Effector CD8-positive, alpha-beta T cell (primary cell): ENCODE results near the gene ATG101.

Experiments
- DNase-seq: peaks from one replicate; lab custom pipeline; 2025; lab: John Stamatoyannopoulos, UW

Gene ATG101

GRCh38 chr12:52042706-52043385, 26.9 kb upstream of the ATG101 start:
- no peak for DNase-seq

GRCh38 chr12:52043386-52044212, 26.2 kb upstream of the ATG101 start:
- no peak for DNase-seq

- DNase-seq: no peak
Measured at GRCh38 chr12:52044292-52044983, 25.3 kb upstream of the ATG101 start.

GRCh38 chr12:52045794-52046199, 24.0 kb upstream of the ATG101 start:
- DNase-seq: no peak

GRCh38 chr12:52046859-52047258, 22.9 kb upstream of the ATG101 start:
- no peak for DNase-seq

- DNase-seq: no peak
Measured at GRCh38 chr12:52049286-52049685, 20.5 kb upstream of the ATG101 start.

- no peak for DNase-seq
Measured at GRCh38 chr12:52049688-52050087, 20.1 kb upstream of the ATG101 start.

GRCh38 chr12:52050116-52050757, 19.5 kb upstream of the ATG101 start:
- peak; percentile 30 for DNase-seq

- DNase-seq: peak; percentile 99
Measured at GRCh38 chr12:52050758-52051541, 18.8 kb upstream of the ATG101 start, which contains the start of gene NR4A1. NR4A1 (plus strand) TSS chr12:52051442; CDS start chr12:52054329, 2,887 bp downstream.

GRCh38 chr12:52052468-52053186, 17.2 kb upstream of the ATG101 start:
- DNase-seq: peak; percentile 33

- DNase-seq: no peak
Measured at GRCh38 chr12:52053536-52054209, 16.1 kb upstream of the ATG101 start.

- DNase-seq: no peak
Measured at GRCh38 chr12:52054231-52054832, 15.4 kb upstream of the ATG101 start.

- DNase-seq: no peak
Measured at GRCh38 chr12:52054833-52055730, 14.7 kb upstream of the ATG101 start.

- DNase-seq: no peak
Measured at GRCh38 chr12:52055731-52056711, 13.8 kb upstream of the ATG101 start.

GRCh38 chr12:52056801-52057637, 12.8 kb upstream of the ATG101 start:
- DNase-seq: no peak
